Mononuclear cell (primary cell): Measurements from ENCODE around the gene ZNF598. TPM values are rescaled to one million over a fixed set of nuclear protein-coding genes. Genes with fewer than 3 reads are reported as not detected.
"Not testable (repeated sequence)": the region's sequence is repeated elsewhere in the genome, so short reads cannot be mapped to it uniquely, and the experiment has no call there.

Source experiments
- H3K27me3 ChIP-seq: 2 replicates; pipeline ENCODE4 v1.6.0; 2011; ENCODE audit warnings: low read length, control low read depth; ENCODE audit not compliant: insufficient read depth
- H3K4me1 ChIP-seq: 2 replicates; pipeline ENCODE4 v1.5.1; 2011; ENCODE audit warnings: mild to moderate bottlenecking, low read length, control low read depth; ENCODE audit not compliant: insufficient read depth
- H3K4me3 ChIP-seq: 2 replicates; pipeline ENCODE4 v1.5.1; 2011; ENCODE audit warnings: mild to moderate bottlenecking, low read length, moderate library complexity
- H3K9me3 ChIP-seq: 2 replicates; pipeline ENCODE4 v1.5.1; 2011; ENCODE audit warnings: low read depth, mild to moderate bottlenecking, control low read depth, low read length
- total RNA-seq: library from RNA; depleted of rRNA; stranded (reverse); fragments of >200 nt; gene quantifications from one replicate; pipeline ENCODE4 v1.2.3, GENCODE V29; 2012

The ZNF598 gene
- total RNA-seq, 1 donor = 18.6 TPM

GRCh38 chr16:2034696-2035430 is 25.2 kb upstream of the ZNF598 start:
- no peaks in the 10 kb centered on the region for H3K27me3 ChIP-seq
- no peaks in the 10 kb centered on the region for H3K9me3 ChIP-seq
- H3K4me3 ChIP-seq = no peak overlapping the region
- peaks cover 4% of the 10 kb centered on the region for H3K4me1 ChIP-seq

GRCh38 chr16:2033909-2034695 is 24.5 kb upstream of the ZNF598 start:
- H3K4me1 ChIP-seq, H3K4me3 ChIP-seq, H3K9me3 ChIP-seq, H3K27me3 ChIP-seq: not testable (repeated sequence)

- Histone ChIP-seq H3K27me3 (no peaks in the 10 kb centered on the region), H3K4me1 (peaks cover 4% of the 10 kb centered on the region), H3K4me3 (no peak overlapping the region), H3K9me3 (no peaks in the 10 kb centered on the region)
Observed at GRCh38 chr16:2033057-2033908, 23.7 kb upstream of the ZNF598 start.

- Histone ChIP-seq H3K9me3 (no peaks in the 10 kb centered on the region), H3K4me1 (peaks cover 6% of the 10 kb centered on the region), H3K27me3 (peaks cover 7% of the 10 kb centered on the region), H3K4me3 (no peak overlapping the region)
Observed at GRCh38 chr16:2032285-2033056, 22.9 kb upstream of the ZNF598 start.

- Histone ChIP-seq H3K27me3 (peaks cover 12% of the 10 kb centered on the region), H3K4me3 (no peak overlapping the region), H3K4me1 (peaks cover 15% of the 10 kb centered on the region), H3K9me3 (no peaks in the 10 kb centered on the region)
Observed at GRCh38 chr16:2031081-2031577, 21.5 kb upstream of the ZNF598 start.

- Histone ChIP-seq H3K27me3 (peaks cover 18% of the 10 kb centered on the region), H3K9me3 (no peaks in the 10 kb centered on the region), H3K4me3 (no peak overlapping the region)
Observed at GRCh38 chr16:2030036-2030435, 20.4 kb upstream of the ZNF598 start.

GRCh38 chr16:2029350-2029749 is 19.7 kb upstream of the ZNF598 start:
- H3K4me1 ChIP-seq = peaks cover 15% of the 10 kb centered on the region
- no peak overlapping the region for H3K4me3 ChIP-seq
- no peaks in the 10 kb centered on the region for H3K9me3 ChIP-seq
- peaks cover 18% of the 10 kb centered on the region for H3K27me3 ChIP-seq

More at GRCh38 chr16:2030036-2030435, 20.4 kb upstream of the ZNF598 start:
- peaks cover 15% of the 10 kb centered on the region for H3K4me1 ChIP-seq

- no peaks in the 10 kb centered on the region for H3K9me3 ChIP-seq
- H3K27me3 ChIP-seq = peaks cover 18% of the 10 kb centered on the region
- H3K4me1 ChIP-seq = peaks cover 17% of the 10 kb centered on the region
- H3K4me3 ChIP-seq = no peak overlapping the region
Observed at GRCh38 chr16:2028620-2029220, 19.1 kb upstream of the ZNF598 start.

GRCh38 chr16:2028146-2028545 is 18.5 kb upstream of the ZNF598 start:
- Histone ChIP-seq H3K9me3 (no peaks in the 10 kb centered on the region), H3K27me3 (peaks cover 18% of the 10 kb centered on the region), H3K4me1 (peaks cover 21% of the 10 kb centered on the region), H3K4me3 (no peak overlapping the region)

GRCh38 chr16:2027024-2028010 is 17.7 kb upstream of the ZNF598 start:
- H3K27me3 ChIP-seq = peaks cover 18% of the 10 kb centered on the region
- no peak overlapping the region for H3K4me3 ChIP-seq
- H3K9me3 ChIP-seq = no peaks in the 10 kb centered on the region
- peaks cover 29% of the 10 kb centered on the region for H3K4me1 ChIP-seq

- H3K9me3 ChIP-seq = no peaks in the 10 kb centered on the region
- peaks cover 29% of the 10 kb centered on the region for H3K4me1 ChIP-seq
- H3K27me3 ChIP-seq = peaks cover 20% of the 10 kb centered on the region
- H3K4me3 ChIP-seq = no peak within 1 kb of the TSS
Observed at GRCh38 chr16:2026461-2027023, 16.9 kb upstream of the ZNF598 start, which contains the start of gene NHERF2. Gene NHERF2, plus strand, starts transcription at chr16:2026902. Its CDS starts 104 bp downstream, at chr16:2027006.

GRCh38 chr16:2025878-2026460 is 16.3 kb upstream of the ZNF598 start:
- no peak overlapping the region for H3K4me3 ChIP-seq

More at GRCh38 chr16:2025878-2026460, 16.3 kb upstream of the ZNF598 start:
- peaks cover 23% of the 10 kb centered on the region for H3K27me3 ChIP-seq
- H3K9me3 ChIP-seq = no peaks in the 10 kb centered on the region
- peaks cover 29% of the 10 kb centered on the region for H3K4me1 ChIP-seq
